GM19455 (cell line): Measurements from ENCODE around the gene ABHD17B.
A peak's percentile ranks its signal among the peaks of the same experiment; 100 is the strongest.
"Not testable (repeated sequence)": the region's sequence is repeated elsewhere in the genome, so short reads cannot be mapped to it uniquely, and the experiment has no call there.

Experiments used
- ATAC-seq: cut with Tn5 transposase; IDR thresholded peaks from one replicate; pipeline ENCODE4 v1.9.1; 2021; ENCODE audit not compliant: unreplicated experiment

The ABHD17B gene

DNA sequence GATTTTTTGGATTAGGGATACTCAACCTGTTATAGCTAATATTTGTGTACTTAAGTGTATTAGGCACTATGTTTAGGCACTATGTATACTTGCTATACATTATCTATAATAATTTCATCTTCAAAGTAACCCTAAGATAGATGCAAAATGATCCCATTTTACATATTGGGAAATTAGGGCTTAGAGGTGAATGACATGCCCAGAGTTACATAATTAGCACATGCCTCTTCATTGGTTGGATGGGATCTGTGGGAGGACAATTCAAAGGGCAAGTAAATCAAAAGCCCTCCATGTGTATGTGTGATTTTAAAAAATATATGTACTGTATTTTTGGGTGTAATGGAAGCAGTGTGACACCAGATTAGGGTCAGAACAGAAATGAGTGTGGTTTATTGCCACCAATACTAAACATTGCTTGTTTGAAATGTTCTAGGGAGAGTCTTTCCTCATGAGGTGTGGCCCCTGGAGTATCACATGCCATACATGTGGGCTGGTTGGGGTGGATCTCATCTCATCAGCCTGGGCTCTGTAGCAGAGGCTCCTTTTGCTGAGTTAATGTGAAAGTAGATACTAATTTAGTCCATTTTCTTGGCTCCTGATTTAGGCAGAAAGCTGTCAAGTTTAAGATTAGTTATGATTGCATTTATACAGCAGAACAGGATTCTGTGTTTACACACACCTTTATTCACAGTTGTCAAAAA, 6.0 kb upstream of the ABHD17B start:
- ATAC-seq: peak; percentile 63

DNA sequence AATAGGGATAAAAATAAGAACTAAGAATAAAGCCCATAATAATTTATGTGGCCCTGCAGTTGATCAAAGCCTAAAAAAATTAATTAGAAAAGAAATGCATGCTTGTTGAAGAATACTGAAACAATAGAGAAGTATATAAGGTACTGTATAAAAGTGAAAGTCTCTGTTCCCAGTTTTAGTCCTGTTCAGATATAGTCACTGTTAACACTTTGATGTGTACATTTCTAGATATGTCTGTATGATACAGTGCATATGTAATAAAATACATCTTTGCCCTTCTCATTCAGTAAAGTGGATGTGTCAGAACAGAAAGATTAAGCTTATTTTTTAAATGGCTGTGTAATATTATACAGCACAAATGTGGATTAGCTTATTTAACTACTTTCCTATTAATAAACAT, 4.5 kb upstream of the ABHD17B start:
- no peak for ATAC-seq

DNA sequence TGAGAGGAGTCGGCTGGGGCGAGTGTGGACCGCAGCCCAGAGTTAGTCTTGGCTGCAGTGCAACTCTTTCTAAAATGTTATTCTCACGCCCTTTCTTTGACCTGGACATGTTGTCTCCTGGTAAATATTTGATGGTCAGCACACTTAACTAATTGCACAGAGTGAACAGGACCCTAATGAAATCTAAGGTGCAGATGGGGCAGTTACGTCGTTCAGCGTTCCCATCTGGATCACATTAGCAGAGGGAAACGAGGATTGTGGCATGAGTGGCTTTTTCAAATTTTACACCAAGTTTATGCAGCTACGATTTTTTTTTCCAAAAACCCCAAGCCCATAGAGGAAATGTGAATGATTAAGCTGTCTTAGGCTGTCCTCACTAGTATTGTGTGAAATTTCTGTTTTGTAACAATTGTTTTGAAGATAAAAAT, 929 bp upstream of the ABHD17B start:
- no peak for ATAC-seq

DNA sequence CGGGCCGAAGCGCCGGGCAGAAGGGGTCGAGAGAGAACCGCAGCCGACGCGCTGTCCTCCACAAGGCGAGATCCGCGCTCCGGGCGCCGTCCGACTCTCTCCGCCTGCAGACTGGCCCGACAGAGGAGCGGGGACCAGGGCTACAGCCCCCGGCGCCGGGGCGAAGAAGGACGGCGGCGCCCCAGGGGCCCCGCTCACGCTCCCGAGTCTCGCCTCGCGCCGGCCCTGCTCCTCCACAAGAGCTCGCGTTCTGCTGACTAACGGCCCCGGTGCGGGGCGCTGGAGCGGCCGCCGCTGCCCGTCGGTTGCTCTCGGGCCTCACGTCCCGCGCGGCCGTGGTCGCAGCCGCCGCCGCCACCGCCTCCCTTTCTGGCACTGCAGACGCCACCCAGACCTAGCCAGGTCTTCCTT, 338 bp downstream of the ABHD17B start:
- peak; percentile 23 for ATAC-seq

DNA sequence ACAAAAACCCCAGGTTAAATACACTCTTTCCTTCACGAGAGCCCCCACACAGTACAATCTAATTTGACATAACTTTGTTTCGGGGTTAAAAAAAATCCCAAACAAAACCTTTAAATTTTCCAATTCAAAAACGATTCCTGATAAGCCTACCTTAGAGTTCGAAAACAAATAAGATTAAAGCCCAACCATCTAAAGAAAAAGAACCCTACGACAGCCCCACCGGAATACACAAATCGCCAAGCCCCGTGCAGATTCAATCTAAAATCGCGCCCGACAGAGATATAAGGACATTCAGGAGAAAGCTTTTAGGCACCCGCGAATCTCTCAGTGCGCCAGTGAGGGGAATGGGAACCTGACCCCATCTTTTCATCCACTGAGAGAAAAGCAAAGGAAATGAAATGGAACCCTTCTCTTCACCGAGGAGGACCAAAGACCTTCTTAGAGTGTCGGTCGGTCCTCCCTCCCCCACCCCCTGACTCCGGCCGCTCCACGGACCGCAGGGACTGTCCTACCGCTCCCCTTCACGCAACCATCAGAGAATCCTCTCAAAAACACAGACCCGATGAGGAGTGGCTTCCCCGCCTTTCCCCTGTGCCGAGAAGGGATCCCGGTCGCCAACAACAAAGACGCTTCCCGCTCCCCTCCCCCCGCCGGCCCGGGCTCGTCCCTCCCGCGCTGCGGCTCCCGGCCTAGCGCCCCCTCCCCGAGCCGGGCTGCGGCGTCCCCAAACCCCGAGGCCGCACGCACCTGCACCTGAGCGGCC, 925 bp downstream of the ABHD17B start:
- peak; percentile 0 for ATAC-seq

DNA sequence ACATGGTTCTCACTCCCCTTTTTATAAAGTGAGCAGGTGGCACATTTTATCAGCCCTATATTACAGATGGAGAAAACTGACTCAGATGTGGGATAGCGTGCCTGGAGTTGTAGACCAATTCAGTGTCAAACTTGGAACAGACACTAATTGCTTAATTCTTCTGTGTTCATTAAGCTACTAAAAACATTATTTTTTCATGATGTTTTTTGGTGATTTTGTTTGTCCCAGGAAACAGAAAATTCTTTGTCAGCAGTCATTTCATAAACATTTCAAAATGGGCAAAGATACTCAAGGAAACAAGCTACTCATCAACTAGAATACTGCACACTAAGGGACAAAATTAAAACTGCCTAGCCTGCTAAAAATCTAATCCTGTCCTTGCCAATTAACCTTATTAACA, 2.2 kb downstream of the ABHD17B start:
- ATAC-seq: no peak

- no peak for ATAC-seq
Observed at GRCh38 chr9:71904076-71904475, 6.9 kb downstream of the ABHD17B start.

DNA sequence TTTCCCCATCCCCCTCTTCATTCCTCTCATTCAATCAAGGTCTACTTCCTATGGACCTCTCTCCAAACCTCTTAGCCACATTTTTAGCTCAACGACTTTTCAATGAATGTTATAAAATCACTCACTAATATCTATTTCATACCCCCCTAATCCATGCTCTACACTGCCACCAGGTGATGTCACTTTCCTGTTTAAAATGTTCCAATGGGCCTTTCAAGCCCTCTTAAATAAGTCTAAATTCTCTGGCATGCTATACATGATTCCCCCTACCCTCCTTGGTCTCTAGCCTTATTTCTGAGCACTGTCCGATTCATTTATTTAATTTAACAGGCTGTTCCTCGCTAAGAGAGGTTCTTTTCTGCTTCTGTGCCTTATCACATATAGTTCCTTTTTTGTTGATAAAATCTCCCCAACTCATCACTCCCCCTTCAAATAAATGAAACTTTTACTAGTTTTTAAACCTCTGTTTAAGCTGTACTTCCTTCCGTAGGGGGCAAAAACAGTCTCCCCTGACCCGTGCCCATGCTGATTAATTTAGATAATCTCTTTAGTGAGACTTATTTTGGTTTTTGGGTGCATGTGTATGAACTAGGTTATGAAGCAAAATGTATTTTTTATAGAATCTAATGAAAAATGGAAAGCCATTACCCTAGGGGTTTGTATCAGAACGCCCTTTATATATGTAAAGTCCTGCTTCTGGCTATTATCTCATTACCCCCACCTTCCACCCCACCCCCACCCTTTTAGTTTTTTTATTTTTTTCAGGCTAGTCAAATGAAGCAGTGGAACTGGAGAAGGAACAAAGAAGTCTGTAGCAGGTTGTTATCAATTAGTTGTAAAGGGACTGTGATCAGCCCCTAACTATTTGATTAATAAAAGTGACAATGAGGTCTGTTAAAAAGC, 9.0 kb downstream of the ABHD17B start:
- no peak for ATAC-seq

DNA sequence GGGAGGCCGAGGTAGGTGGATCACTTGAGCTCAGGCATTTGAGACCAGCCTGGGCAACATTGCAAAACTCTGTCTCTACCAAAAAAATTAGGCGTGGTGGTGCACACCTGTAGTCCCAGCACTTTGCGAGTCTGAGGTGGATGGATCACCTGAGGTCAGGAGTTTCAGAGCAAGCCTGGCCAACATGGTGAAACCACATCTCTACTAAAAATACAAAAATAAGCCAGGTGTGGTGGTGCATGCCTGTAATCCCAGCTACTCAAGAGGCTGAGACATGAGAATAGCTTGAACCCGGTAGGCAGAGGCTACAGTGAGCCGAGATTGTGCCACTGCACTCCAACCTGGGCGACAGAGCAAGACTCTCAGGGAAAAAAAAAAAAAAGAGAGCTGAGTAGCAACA, 12.2 kb downstream of the ABHD17B start:
- ATAC-seq: not testable (repeated sequence)

- no peak for ATAC-seq
Observed at GRCh38 chr9:71897577-71897976, 13.4 kb downstream of the ABHD17B start.

DNA sequence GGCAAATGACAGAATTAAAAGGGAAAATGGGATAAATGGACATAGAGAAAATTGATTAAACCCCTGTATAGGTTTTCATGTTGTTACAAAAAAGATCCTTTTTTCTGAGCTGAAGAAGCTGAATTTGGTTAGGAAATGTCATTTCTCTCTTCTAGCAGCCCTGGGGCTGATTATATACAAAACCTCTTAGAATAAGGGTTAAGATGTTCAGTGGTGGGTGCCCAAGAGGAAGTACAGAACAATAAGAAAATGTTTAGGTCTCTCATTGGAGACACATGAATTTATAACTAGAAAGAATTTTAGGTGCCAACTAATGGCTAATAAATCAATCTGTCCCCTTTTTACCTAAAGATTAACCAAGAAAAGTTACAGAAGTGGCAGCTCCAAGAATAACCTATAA, 14.2 kb downstream of the ABHD17B start:
- ATAC-seq: no peak

- ATAC-seq: no peak
Observed at GRCh38 chr9:71895955-71896354, 15.0 kb downstream of the ABHD17B start.

DNA sequence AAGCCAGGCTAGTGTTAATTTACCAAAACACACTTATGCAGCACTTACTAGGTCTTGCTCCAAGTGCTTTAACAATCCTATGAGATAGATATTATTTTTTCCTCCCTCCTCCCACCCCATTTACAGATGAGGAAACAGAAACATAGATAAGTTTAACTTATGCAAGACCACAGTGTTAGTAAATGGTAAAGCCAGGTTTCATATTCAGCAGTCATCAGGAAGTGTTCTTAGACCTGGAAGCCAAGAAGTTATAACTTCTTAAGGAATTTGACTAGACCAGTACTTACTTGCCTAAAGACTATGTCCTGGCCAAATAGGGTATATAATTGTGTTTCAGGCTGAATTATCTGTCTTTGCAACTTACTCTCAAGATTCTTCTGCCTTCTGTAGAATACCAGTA, 15.9 kb downstream of the ABHD17B start:
- ATAC-seq: no peak

DNA sequence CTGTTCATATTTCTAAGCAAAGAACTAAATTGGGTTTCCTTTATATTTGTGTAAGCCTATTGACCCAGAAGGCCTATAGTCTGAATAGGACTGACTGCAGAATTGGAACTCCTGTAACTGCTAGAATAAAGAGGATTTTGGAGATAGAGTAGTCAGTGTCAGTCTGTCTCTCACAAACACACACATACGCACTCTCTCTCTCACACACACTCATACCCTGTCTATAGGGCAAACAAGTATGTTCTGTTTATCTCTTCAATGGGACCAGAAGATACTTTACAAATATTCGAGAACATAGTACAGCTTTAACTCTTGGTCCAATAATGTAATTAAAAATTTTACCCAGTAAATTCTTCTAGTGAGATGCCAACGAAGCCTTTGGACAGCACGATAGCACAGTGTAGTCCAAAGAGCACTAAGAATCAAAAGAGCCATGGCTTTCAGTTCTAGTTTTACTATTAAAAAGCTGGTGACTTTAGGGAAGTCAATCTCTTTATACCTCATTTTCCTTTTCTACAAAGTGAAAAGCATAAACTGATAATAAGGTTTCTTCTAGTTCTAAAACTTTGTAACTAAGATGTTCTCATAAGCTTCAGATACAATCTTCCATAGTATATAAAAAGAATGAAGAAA, 19.3 kb downstream of the ABHD17B start:
- no peak for ATAC-seq

DNA sequence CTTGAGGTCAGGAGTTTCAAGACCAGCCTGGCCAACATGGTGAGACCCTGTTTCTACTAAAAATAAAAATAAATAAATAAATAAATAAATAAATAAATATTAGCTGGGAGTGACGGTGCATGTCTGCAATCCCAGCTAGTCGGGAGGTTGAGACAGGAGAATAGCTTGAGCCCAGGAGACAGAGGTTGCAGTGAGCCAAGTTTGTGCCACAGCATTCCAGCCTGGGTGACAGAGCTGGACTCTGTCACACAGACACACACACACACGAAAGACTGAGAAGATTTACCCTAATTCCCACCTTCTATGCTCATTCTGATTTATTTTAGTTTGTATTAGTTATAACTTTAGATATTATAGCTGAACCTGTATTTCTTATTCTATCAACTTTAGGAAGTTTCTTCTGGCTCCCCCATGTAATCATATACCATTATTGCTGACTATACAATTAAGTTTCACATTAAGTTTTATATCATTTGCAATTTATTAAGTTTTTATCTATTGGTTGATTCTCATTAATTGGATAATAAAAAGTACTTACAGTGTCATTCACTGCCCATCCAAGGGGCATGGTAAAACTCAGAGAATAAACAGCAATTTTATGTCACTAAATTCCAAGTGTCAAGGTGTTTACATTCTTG, 20.8 kb downstream of the ABHD17B start:
- no peak for ATAC-seq

GRCh38 chr9:71887362-71887761, 23.6 kb downstream of the ABHD17B start:
- no peak for ATAC-seq

- ATAC-seq: no peak
Observed at GRCh38 chr9:71886541-71886940, 24.5 kb downstream of the ABHD17B start.

GRCh38 chr9:71886015-71886414, 25.0 kb downstream of the ABHD17B start:
- ATAC-seq: no peak

DNA sequence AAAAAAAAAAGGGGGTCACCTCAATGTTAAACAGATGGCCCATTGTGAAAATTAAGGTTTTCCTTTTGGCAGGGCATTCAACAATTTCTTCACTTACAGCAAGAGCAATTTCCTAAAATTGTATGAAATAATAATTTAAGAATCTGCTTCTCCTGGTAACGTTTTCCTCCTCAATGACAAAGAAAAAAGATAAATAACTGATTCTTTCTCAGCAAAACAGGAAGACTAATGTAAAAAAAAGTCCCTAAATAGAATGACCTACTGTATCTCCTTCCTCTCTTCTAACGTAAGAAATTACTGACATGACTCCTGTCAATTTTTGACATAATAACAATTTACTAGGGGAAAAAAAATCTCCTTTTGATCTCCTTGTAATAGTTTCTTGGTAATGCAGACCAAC, 25.5 kb downstream of the ABHD17B start:
- ATAC-seq: no peak

DNA sequence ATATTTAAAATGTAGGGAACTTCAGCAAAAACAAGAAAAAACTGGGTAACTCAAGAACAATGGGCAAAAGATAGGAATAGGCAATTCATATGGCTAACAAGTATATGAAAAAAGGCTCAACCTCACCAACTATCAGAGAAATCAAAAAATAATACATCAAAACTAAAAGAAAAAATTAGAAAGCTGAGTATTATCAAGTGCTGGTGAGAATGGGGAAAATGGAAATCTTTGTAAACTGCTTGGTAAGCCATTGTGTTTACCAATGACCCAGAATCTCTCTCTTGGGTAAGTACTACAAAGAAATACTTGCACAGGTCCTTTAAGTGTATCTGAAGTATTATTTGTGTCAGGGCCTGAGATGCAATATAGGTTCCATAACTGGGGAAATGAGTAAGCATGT, 27.0 kb downstream of the ABHD17B start:
- no peak for ATAC-seq
